ENCODE data around the gene INAFM2. TPM values are rescaled to one million over a fixed set of nuclear protein-coding genes. Genes with fewer than 3 reads are reported as not detected.

The INAFM2 gene
- total and polyA plus RNA-seq, 2 experiments from 2014 or later: 13.7 to 19.5 TPM

DNA sequence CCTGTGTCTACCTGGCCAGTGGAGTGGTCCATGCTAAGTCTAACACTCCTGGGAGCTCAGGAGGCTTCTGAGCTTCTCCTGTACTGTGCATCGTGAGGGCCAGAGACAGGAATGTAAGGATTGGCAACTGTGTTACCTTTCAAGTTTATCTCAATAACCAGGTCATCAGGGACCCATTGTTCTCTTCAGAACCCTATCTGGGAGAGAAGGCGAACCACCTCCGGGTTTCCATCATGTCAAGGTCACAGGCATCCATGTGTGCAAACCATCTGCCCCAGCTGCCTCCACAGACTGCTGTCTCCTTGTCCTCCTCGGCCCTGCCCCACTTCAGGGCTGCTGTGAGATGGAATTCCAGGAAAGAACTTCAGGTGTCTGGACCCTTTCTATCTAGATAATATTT lies 46.6 kb upstream of the INAFM2 start:
- Histone ChIP-seq H3K27me3 (peaks cover 37% of the 10 kb centered on the region), H3K4me1 (ENCODE audit: insufficient read depth) (peaks cover 4% of the 10 kb centered on the region), H3K36me3 (replicated peaks; ENCODE audit: insufficient read depth, low read depth) (no peaks in the 10 kb centered on the region), H3K4me2 (no peak overlapping the region), H3K9me3 (ENCODE audit: low read depth) (no peaks in the 10 kb centered on the region), H3K9me2 (replicated peaks; ENCODE audit: insufficient read depth) (no peaks in the 10 kb centered on the region), H3K4me3 (no peak overlapping the region), H3K27ac (no peak overlapping the region), H4K20me1 (ENCODE audit: insufficient read depth, poor library complexity, severe bottlenecking) (no peaks in the 10 kb centered on the region), H2AFZ (no peak overlapping the region), H3K79me2 (no peaks in the 10 kb centered on the region)
- 54% methylated on average over 4 of the region's 4 CpGs for WGBS (ENCODE audit: low lambda C conversion rate, missing lambda C conversion rate)
- TF ChIP-seq, protein P1, sequence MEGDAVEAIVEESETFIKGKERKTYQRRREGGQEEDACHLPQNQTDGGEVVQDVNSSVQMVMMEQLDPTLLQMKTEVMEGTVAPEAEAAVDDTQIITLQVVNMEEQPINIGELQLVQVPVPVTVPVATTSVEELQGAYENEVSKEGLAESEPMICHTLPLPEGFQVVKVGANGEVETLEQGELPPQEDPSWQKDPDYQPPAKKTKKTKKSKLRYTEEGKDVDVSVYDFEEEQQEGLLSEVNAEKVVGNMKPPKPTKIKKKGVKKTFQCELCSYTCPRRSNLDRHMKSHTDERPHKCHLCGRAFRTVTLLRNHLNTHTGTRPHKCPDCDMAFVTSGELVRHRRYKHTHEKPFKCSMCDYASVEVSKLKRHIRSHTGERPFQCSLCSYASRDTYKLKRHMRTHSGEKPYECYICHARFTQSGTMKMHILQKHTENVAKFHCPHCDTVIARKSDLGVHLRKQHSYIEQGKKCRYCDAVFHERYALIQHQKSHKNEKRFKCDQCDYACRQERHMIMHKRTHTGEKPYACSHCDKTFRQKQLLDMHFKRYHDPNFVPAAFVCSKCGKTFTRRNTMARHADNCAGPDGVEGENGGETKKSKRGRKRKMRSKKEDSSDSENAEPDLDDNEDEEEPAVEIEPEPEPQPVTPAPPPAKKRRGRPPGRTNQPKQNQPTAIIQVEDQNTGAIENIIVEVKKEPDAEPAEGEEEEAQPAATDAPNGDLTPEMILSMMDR (IDR thresholded peaks at IDR 0.05; ENCODE audit: poor library complexity): no peak
- no peak for TF ChIP-seq EZH2 (IDR thresholded peaks at IDR 0.05; ENCODE audit: borderline replicate concordance)
- TF ChIP-seq EZH2phosphoT487 (IDR thresholded peaks at IDR 0.05; ENCODE audit: low read depth, severe bottlenecking, unreplicated experiment): no peak
- DNase-seq (ENCODE audit: low spot score): no peak

DNA sequence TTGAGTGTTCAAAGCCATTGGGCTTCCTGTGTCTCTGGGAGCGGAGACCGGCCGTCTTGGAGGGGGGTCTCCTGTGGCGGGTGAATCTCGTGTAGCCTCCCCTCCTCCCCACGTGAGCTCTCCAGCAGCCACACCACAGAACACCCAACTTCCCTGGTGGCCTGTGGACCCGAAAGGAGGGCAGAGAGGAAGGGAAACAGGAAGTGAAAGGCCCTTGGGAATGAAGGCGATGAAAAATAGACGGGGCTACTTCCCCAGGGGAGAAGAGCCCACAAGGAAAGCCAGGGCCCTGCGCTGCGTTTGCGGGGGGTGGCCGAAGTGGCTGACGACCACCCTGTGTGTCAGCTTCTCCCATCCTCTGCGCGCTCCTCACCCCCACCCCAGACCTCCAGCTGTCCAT lies 46.0 kb upstream of the INAFM2 start:
- no peak overlapping the region for H3K4me2 ChIP-seq
- H3K4me3 ChIP-seq: no peak overlapping the region
- H3K9me3 ChIP-seq (ENCODE audit: low read depth): no peaks in the 10 kb centered on the region
- H4K20me1 ChIP-seq (ENCODE audit: insufficient read depth, poor library complexity, severe bottlenecking): no peaks in the 10 kb centered on the region
- WGBS (ENCODE audit: low lambda C conversion rate, missing lambda C conversion rate): 66% methylated on average over 16 of the region's 16 CpGs
- no peak overlapping the region for H2AFZ ChIP-seq
- no peak for DNase-seq (ENCODE audit: low spot score)
- no peaks in the 10 kb centered on the region for H3K9me2 ChIP-seq (replicated peaks; ENCODE audit: insufficient read depth)
- no peaks in the 10 kb centered on the region for H3K36me3 ChIP-seq (replicated peaks; ENCODE audit: insufficient read depth, low read depth)
- H3K79me2 ChIP-seq: no peaks in the 10 kb centered on the region
- peaks cover 8% of the 10 kb centered on the region for H3K4me1 ChIP-seq (ENCODE audit: insufficient read depth)
- H3K27ac ChIP-seq: no peak overlapping the region
- H3K27me3 ChIP-seq: peaks cover 42% of the 10 kb centered on the region
- TF ChIP-seq EZH2 (IDR thresholded peaks at IDR 0.05; ENCODE audit: borderline replicate concordance) (no peak), EZH2phosphoT487 (IDR thresholded peaks at IDR 0.05; ENCODE audit: low read depth, severe bottlenecking, unreplicated experiment) (no peak)
- TF ChIP-seq, protein P1 (IDR thresholded peaks at IDR 0.05; ENCODE audit: poor library complexity): no peak

DNA sequence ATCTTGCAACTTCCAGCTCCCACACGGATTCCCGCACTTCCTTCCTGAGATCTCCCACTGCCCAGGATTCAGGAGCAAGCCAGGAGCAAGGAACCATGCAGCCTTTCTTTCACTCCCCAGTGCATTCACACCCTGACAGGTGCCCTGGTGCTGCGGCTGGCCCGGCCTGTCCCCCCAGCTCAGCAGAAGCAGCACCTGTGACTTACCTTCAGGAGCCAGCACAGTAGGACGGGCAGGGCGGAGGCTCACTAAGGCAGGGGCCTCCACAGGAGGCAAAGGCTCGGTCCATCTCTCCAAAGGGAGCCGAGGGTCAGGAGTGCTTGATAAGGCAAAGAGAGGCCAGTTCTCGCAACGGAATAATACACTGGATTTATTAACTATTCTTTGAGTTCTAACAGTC lies 45.5 kb upstream of the INAFM2 start:
- no peak overlapping the region for H2AFZ ChIP-seq
- TF ChIP-seq EZH2 (IDR thresholded peaks at IDR 0.05; ENCODE audit: borderline replicate concordance) (no peak), EZH2phosphoT487 (IDR thresholded peaks at IDR 0.05; ENCODE audit: low read depth, severe bottlenecking, unreplicated experiment) (no peak)
- TF ChIP-seq, protein P1 (IDR thresholded peaks at IDR 0.05; ENCODE audit: poor library complexity): no peak
- H3K4me3 ChIP-seq: no peak overlapping the region
- peaks cover 14% of the 10 kb centered on the region for H3K4me1 ChIP-seq (ENCODE audit: insufficient read depth)
- no peaks in the 10 kb centered on the region for H3K79me2 ChIP-seq
- peaks cover 48% of the 10 kb centered on the region for H3K27me3 ChIP-seq
- no peaks in the 10 kb centered on the region for H4K20me1 ChIP-seq (ENCODE audit: insufficient read depth, poor library complexity, severe bottlenecking)
- no peak for DNase-seq (ENCODE audit: low spot score)
- no peaks in the 10 kb centered on the region for H3K36me3 ChIP-seq (replicated peaks; ENCODE audit: insufficient read depth, low read depth)
- no peak overlapping the region for H3K4me2 ChIP-seq
- no peak overlapping the region for H3K27ac ChIP-seq
- H3K9me2 ChIP-seq (replicated peaks; ENCODE audit: insufficient read depth): no peaks in the 10 kb centered on the region
- WGBS (ENCODE audit: low lambda C conversion rate, missing lambda C conversion rate): 71% methylated on average over 10 of the region's 10 CpGs
- H3K9me3 ChIP-seq (ENCODE audit: low read depth): no peaks in the 10 kb centered on the region

Data from hepatocyte (in vitro differentiated cells).